NCI-H2227 treated with DMSO at 0.1 percent for 48 hours (cell line): ENCODE data around the gene IL36A.

ENCODE experiments used
- DNase-seq: peaks from one replicate; lab custom pipeline; 2025; lab: John Stamatoyannopoulos, UW

IL36A gene

GRCh38 chr2:113007250-113007649 lies 2.0 kb downstream of the IL36A start:
- DNase-seq: no peak

- no peak for DNase-seq
These were observed 4.4 kb downstream of the IL36A start for GRCh38 chr2:113009622-113010021.

GRCh38 chr2:113010088-113010487 lies 4.8 kb downstream of the IL36A start:
- DNase-seq: no peak

GRCh38 chr2:113011108-113011507 lies 5.8 kb downstream of the IL36A start:
- DNase-seq: no peak

GRCh38 chr2:113012436-113013335 lies 7.4 kb downstream of the IL36A start:
- no peak for DNase-seq

- DNase-seq: no peak
These were observed 8.0 kb downstream of the IL36A start for GRCh38 chr2:113013336-113013661.

- DNase-seq: no peak
These were observed 8.8 kb downstream of the IL36A start for GRCh38 chr2:113014067-113014466.

GRCh38 chr2:113015042-113015441 lies 9.8 kb downstream of the IL36A start:
- no peak for DNase-seq

- DNase-seq: no peak
These were observed 10.4 kb downstream of the IL36A start for GRCh38 chr2:113015655-113016054.

- DNase-seq: no peak
These were observed 13.2 kb downstream of the IL36A start for GRCh38 chr2:113018509-113018908.

GRCh38 chr2:113021312-113021711 lies 16.1 kb downstream of the IL36A start:
- DNase-seq: no peak

GRCh38 chr2:113024764-113025163 lies 19.5 kb downstream of the IL36A start:
- DNase-seq: no peak

- no peak for DNase-seq
These were observed 20.5 kb downstream of the IL36A start for GRCh38 chr2:113025737-113026136.

GRCh38 chr2:113027691-113028090 lies 22.4 kb downstream of the IL36A start:
- DNase-seq: no peak

GRCh38 chr2:113028112-113028511 lies 22.9 kb downstream of the IL36A start:
- DNase-seq: no peak

- no peak for DNase-seq
These were observed 27.5 kb downstream of the IL36A start for GRCh38 chr2:113032737-113033136.

- no peak for DNase-seq
These were observed 28.8 kb downstream of the IL36A start for GRCh38 chr2:113034016-113034415.

GRCh38 chr2:113036763-113037162 lies 31.5 kb downstream of the IL36A start:
- no peak for DNase-seq

- no peak for DNase-seq
These were observed 33.0 kb downstream of the IL36A start for GRCh38 chr2:113038291-113038690.

GRCh38 chr2:113039158-113039557 lies 33.9 kb downstream of the IL36A start:
- no peak for DNase-seq

GRCh38 chr2:113039719-113040118 lies 34.5 kb downstream of the IL36A start:
- DNase-seq: no peak

- DNase-seq: no peak
These were observed 36.6 kb downstream of the IL36A start for GRCh38 chr2:113041871-113042270.

- DNase-seq: no peak
These were observed 41.2 kb downstream of the IL36A start for GRCh38 chr2:113046465-113046864.
